Trophoblast cell (in vitro differentiated cells and primary cell): Measurements from ENCODE around the gene PRSS48.

Source experiments
- DNase-seq, 2 donors: peaks; one replicate each; pipeline ENCODE4 v3.0.0-alpha.2; 2016
- H2AFZ ChIP-seq: 2 replicates; pipeline ENCODE4 v1.6.1; 2013; ENCODE audit warnings: low read length, moderate library complexity, mild to moderate bottlenecking; ENCODE audit not compliant: insufficient read depth, poor library complexity
- H2AK5ac ChIP-seq: 2 replicates; pipeline ENCODE4 v1.6.1; 2013; ENCODE audit warnings: mild to moderate bottlenecking, low read length
- H2BK120ac ChIP-seq: 2 replicates; pipeline ENCODE4 v1.6.1; 2013; ENCODE audit warnings: low read length, mild to moderate bottlenecking, moderate library complexity; ENCODE audit not compliant: insufficient read depth, poor library complexity
- H2BK12ac ChIP-seq: 2 replicates; pipeline ENCODE4 v1.6.1; 2013; ENCODE audit warnings: mild to moderate bottlenecking, low read length, moderate library complexity
- H2BK5ac ChIP-seq: 2 replicates; pipeline ENCODE4 v1.6.1; 2013; ENCODE audit warnings: low read length, low read depth, moderate library complexity, mild to moderate bottlenecking; ENCODE audit not compliant: poor library complexity
- H3K14ac ChIP-seq: 2 replicates; pipeline ENCODE4 v1.6.1; 2013; ENCODE audit warnings: mild to moderate bottlenecking, low read length
- H3K18ac ChIP-seq: 2 replicates; pipeline ENCODE4 v1.6.1; 2013; ENCODE audit warnings: mild to moderate bottlenecking, low read length
- H3K23ac ChIP-seq: 2 replicates; pipeline ENCODE4 v1.6.1; 2013; ENCODE audit warnings: low read length
- H3K27ac ChIP-seq: 2 replicates; pipeline ENCODE4 v1.5.1; 2013; ENCODE audit warnings: low read depth, mild to moderate bottlenecking, inconsistent platforms, low read length, moderate library complexity
- H3K27me3 ChIP-seq: 2 replicates; pipeline ENCODE4 v1.6.1; 2013; ENCODE audit warnings: inconsistent platforms, mild to moderate bottlenecking, low read length, moderate library complexity; ENCODE audit not compliant: insufficient read depth
- H3K36me3 ChIP-seq, 2 experiments: 1 replicate in 1 of 2; 2 replicates in 1 of 2; pipeline ENCODE4 v1.6.1; 2013; ENCODE audit warnings: low read length in 2 of 2, mild to moderate bottlenecking in 2 of 2, moderate library complexity in 1 of 2; ENCODE audit not compliant: insufficient read depth in 2 of 2, control insufficient read depth in 1 of 2
- H3K4ac ChIP-seq: 2 replicates; pipeline ENCODE4 v1.6.1; 2013; ENCODE audit warnings: low read depth, mild to moderate bottlenecking, low read length, moderate library complexity
- H3K4me1 ChIP-seq, 2 experiments: 1 replicate in 1 of 2; 2 replicates in 1 of 2; pipeline ENCODE4 v1.6.1; 2013; ENCODE audit warnings: low read length in 2 of 2, mild to moderate bottlenecking in 2 of 2, moderate library complexity in 1 of 2; ENCODE audit not compliant: insufficient read depth in 2 of 2, control insufficient read depth in 1 of 2
- H3K4me2 ChIP-seq: 2 replicates; pipeline ENCODE4 v1.6.1; 2013; ENCODE audit warnings: inconsistent platforms, mild to moderate bottlenecking, low read length, moderate library complexity
- H3K4me3 ChIP-seq: 2 replicates; pipeline ENCODE4 v1.5.1; 2013; ENCODE audit warnings: mild to moderate bottlenecking, low read depth, low read length, inconsistent platforms
- H3K79me1 ChIP-seq: one replicate; pipeline ENCODE4 v1.6.1; 2013; ENCODE audit warnings: low read length
- H3K79me2 ChIP-seq: 2 replicates; pipeline ENCODE4 v1.6.1; 2013; ENCODE audit warnings: low read length, mild to moderate bottlenecking; ENCODE audit not compliant: control insufficient read depth, insufficient read depth, poor library complexity
- H3K9ac ChIP-seq: 2 replicates; pipeline ENCODE4 v1.6.1; 2013; ENCODE audit warnings: mild to moderate bottlenecking, low read length
- H3K9me3 ChIP-seq: 2 replicates; pipeline ENCODE4 v1.6.1; 2013; ENCODE audit warnings: low read depth, mild to moderate bottlenecking, control low read depth, inconsistent platforms, low read length; ENCODE audit not compliant: insufficient read depth
- H4K12ac ChIP-seq: 2 replicates; pipeline ENCODE4 v1.6.1; 2013; ENCODE audit warnings: low read depth, mild to moderate bottlenecking, low read length, moderate library complexity
- H4K8ac ChIP-seq: 2 replicates; pipeline ENCODE4 v1.6.1; 2013; ENCODE audit warnings: low read depth, mild to moderate bottlenecking, low read length, moderate library complexity
- H4K91ac ChIP-seq: one replicate; pipeline ENCODE4 v1.6.1; 2013; ENCODE audit warnings: low read depth, mild to moderate bottlenecking, low read length, moderate library complexity
- WGBS: extraction: QIAGEN DNeasy Blood & Tissue Kit; methylation state at CpG from one replicate; pipeline ENCODE4 v1.1.7; 2013; ENCODE audit warnings: missing lambda C conversion rate; ENCODE audit not compliant: insufficient read length, insufficient coverage; ENCODE audit errors: extremely low coverage; 5-methylcytosine and 5-hydroxymethylcytosine counted together

Gene PRSS48

GRCh38 chr4:151296227-151296626 lies 19.3 kb downstream of the PRSS48 start:
- no CpG with 5 or more reads among the region's 3 CpGs for WGBS

GRCh38 chr4:151297170-151297569 lies 20.2 kb downstream of the PRSS48 start:
- no peak overlapping the region for H3K4ac ChIP-seq
- no peaks in the 10 kb centered on the region for H3K27me3 ChIP-seq
- H4K8ac ChIP-seq = no peak overlapping the region
- no peak overlapping the region for H3K27ac ChIP-seq
- H2AFZ ChIP-seq = no peak overlapping the region
- no peak overlapping the region for H2BK5ac ChIP-seq
- no peak overlapping the region for H4K12ac ChIP-seq
- H3K36me3 ChIP-seq = peaks cover 0 to 2% of the 10 kb centered on the region in 2 experiments
- DNase-seq = no peak
- no peak overlapping the region for H3K4me2 ChIP-seq
- H3K9ac ChIP-seq = no peak overlapping the region
- no peak overlapping the region for H4K91ac ChIP-seq
- H3K4me1 ChIP-seq = no peaks in the 10 kb centered on the region
- no peak overlapping the region for H3K14ac ChIP-seq
- H3K4me3 ChIP-seq = no peak overlapping the region
- no peaks in the 10 kb centered on the region for H3K9me3 ChIP-seq
- no peaks in the 10 kb centered on the region for H3K79me1 ChIP-seq
- no peak overlapping the region for H3K18ac ChIP-seq
- H3K23ac ChIP-seq = no peak overlapping the region
- no peaks in the 10 kb centered on the region for H3K79me2 ChIP-seq
- H2BK12ac ChIP-seq = no peak overlapping the region
- H2AK5ac ChIP-seq = no peak overlapping the region
- H2BK120ac ChIP-seq = no peak overlapping the region

More at GRCh38 chr4:151296227-151296626, 19.3 kb downstream of the PRSS48 start:
- H3K4me1 ChIP-seq = no peaks in the 10 kb centered on the region
- no peaks in the 10 kb centered on the region for H3K79me2 ChIP-seq
- no peak overlapping the region for H4K91ac ChIP-seq
- H2AFZ ChIP-seq = no peak overlapping the region
- H3K23ac ChIP-seq = no peak overlapping the region
- no peak overlapping the region for H3K4me3 ChIP-seq
- H3K27ac ChIP-seq = no peak overlapping the region
- H3K27me3 ChIP-seq = no peaks in the 10 kb centered on the region
- no peaks in the 10 kb centered on the region for H3K9me3 ChIP-seq
- H3K9ac ChIP-seq = no peak overlapping the region
- H4K12ac ChIP-seq = no peak overlapping the region
- no peak overlapping the region for H3K4me2 ChIP-seq
- H3K36me3 ChIP-seq = peaks cover 0 to 2% of the 10 kb centered on the region in 2 experiments
- DNase-seq = no peak
- no peak overlapping the region for H2BK5ac ChIP-seq
- H3K14ac ChIP-seq = no peak overlapping the region
- no peak overlapping the region for H2BK12ac ChIP-seq
- no peak overlapping the region for H2BK120ac ChIP-seq
- H2AK5ac ChIP-seq = no peak overlapping the region
- no peak overlapping the region for H3K4ac ChIP-seq
- H4K8ac ChIP-seq = no peak overlapping the region
- H3K79me1 ChIP-seq = no peaks in the 10 kb centered on the region
- no peak overlapping the region for H3K18ac ChIP-seq

- H3K4me3 ChIP-seq = no peak overlapping the region
- H3K36me3 ChIP-seq = no peaks in the 10 kb centered on the region
- H3K23ac ChIP-seq = no peak overlapping the region
- no peaks in the 10 kb centered on the region for H3K9me3 ChIP-seq
- no peaks in the 10 kb centered on the region for H3K79me2 ChIP-seq
- H2AFZ ChIP-seq = no peak overlapping the region
- no peaks in the 10 kb centered on the region for H3K4me1 ChIP-seq
- H2BK5ac ChIP-seq = no peak overlapping the region
- no peaks in the 10 kb centered on the region for H3K79me1 ChIP-seq
- no peak overlapping the region for H3K27ac ChIP-seq
- WGBS = no CpG with 5 or more reads among the region's 4 CpGs
- no peak overlapping the region for H2BK12ac ChIP-seq
- H3K4me2 ChIP-seq = no peak overlapping the region
- H4K8ac ChIP-seq = no peak overlapping the region
- no peaks in the 10 kb centered on the region for H3K27me3 ChIP-seq
- no peak overlapping the region for H4K12ac ChIP-seq
- no peak for DNase-seq
- H3K4ac ChIP-seq = no peak overlapping the region
- no peak overlapping the region for H2AK5ac ChIP-seq
- no peak overlapping the region for H3K18ac ChIP-seq
- H3K9ac ChIP-seq = no peak overlapping the region
- H4K91ac ChIP-seq = no peak overlapping the region
- H3K14ac ChIP-seq = no peak overlapping the region
- H2BK120ac ChIP-seq = no peak overlapping the region
Observed at GRCh38 chr4:151302432-151302831, 25.5 kb downstream of the PRSS48 start.

GRCh38 chr4:151304226-151304625 lies 27.3 kb downstream of the PRSS48 start:
- Histone ChIP-seq H3K79me1 (no peaks in the 10 kb centered on the region), H3K4me1 (no peaks in the 10 kb centered on the region), H3K4me3 (no peak overlapping the region), H4K91ac (no peak overlapping the region), H4K8ac (no peak overlapping the region), H4K12ac (no peak overlapping the region), H3K27me3 (no peaks in the 10 kb centered on the region), H3K27ac (no peak overlapping the region), H2AFZ (no peak overlapping the region), H3K4me2 (no peak overlapping the region), H2AK5ac (no peak overlapping the region), H3K9me3 (no peaks in the 10 kb centered on the region), H3K14ac (no peak overlapping the region), H2BK120ac (no peak overlapping the region), H3K23ac (no peak overlapping the region), H3K18ac (no peak overlapping the region), H3K79me2 (no peaks in the 10 kb centered on the region), H2BK12ac (no peak overlapping the region), H3K9ac (no peak overlapping the region), H2BK5ac (no peak overlapping the region), H3K36me3 (no peaks in the 10 kb centered on the region), H3K4ac (no peak overlapping the region)
- DNase-seq = no peak

GRCh38 chr4:151304755-151305154 lies 27.8 kb downstream of the PRSS48 start:
- Histone ChIP-seq H3K27ac (no peak overlapping the region), H3K9ac (no peak overlapping the region), H3K4me1 (no peaks in the 10 kb centered on the region), H4K12ac (no peak overlapping the region), H3K4me2 (no peak overlapping the region), H4K8ac (no peak overlapping the region), H3K14ac (no peak overlapping the region), H3K23ac (no peak overlapping the region), H2BK5ac (no peak overlapping the region), H3K36me3 (no peaks in the 10 kb centered on the region), H2BK120ac (no peak overlapping the region), H3K4ac (no peak overlapping the region), H3K4me3 (no peak overlapping the region), H3K18ac (no peak overlapping the region), H3K27me3 (no peaks in the 10 kb centered on the region), H4K91ac (no peak overlapping the region), H3K9me3 (no peaks in the 10 kb centered on the region), H2BK12ac (no peak overlapping the region), H3K79me1 (no peaks in the 10 kb centered on the region), H3K79me2 (no peaks in the 10 kb centered on the region), H2AK5ac (no peak overlapping the region), H2AFZ (no peak overlapping the region)
- DNase-seq = no peak
